GM12873 (cell line): Measurements from ENCODE around the gene C21orf58.

ENCODE experiments used
- CTCF ChIP-seq: IDR thresholded peaks from 2 replicates; pipeline ENCODE4 v1.5.1; 2012; ENCODE audit warnings: low read depth, mild to moderate bottlenecking, moderate library complexity, low read length, control low read depth; ENCODE audit not compliant: insufficient read depth; ENCODE audit errors: missing control alignments

The C21orf58 gene

GRCh38 chr21:46356494-46357334 lies 33.0 kb upstream of the C21orf58 start:
- TF ChIP-seq CTCF = no peak

GRCh38 chr21:46356005-46356338 lies 32.3 kb upstream of the C21orf58 start:
- no peak for TF ChIP-seq CTCF

GRCh38 chr21:46355161-46356004 lies 31.7 kb upstream of the C21orf58 start:
- no peak for TF ChIP-seq CTCF

GRCh38 chr21:46354518-46354917 lies 30.8 kb upstream of the C21orf58 start:
- TF ChIP-seq CTCF = no peak

- no peak for TF ChIP-seq CTCF
Observed at GRCh38 chr21:46354046-46354445, 30.4 kb upstream of the C21orf58 start.

GRCh38 chr21:46352913-46353312 lies 29.2 kb upstream of the C21orf58 start:
- TF ChIP-seq CTCF = no peak

GRCh38 chr21:46352164-46352515 lies 28.5 kb upstream of the C21orf58 start:
- no peak for TF ChIP-seq CTCF
